HG03457 (cell line): ENCODE results near the gene EXT2.

Experiments used
- ATAC-seq: cut with Tn5 transposase; IDR thresholded peaks from one replicate; pipeline ENCODE4 v1.9.1; 2021; ENCODE audit warnings: moderate number of reproducible peaks; ENCODE audit not compliant: unreplicated experiment

EXT2 gene

DNA sequence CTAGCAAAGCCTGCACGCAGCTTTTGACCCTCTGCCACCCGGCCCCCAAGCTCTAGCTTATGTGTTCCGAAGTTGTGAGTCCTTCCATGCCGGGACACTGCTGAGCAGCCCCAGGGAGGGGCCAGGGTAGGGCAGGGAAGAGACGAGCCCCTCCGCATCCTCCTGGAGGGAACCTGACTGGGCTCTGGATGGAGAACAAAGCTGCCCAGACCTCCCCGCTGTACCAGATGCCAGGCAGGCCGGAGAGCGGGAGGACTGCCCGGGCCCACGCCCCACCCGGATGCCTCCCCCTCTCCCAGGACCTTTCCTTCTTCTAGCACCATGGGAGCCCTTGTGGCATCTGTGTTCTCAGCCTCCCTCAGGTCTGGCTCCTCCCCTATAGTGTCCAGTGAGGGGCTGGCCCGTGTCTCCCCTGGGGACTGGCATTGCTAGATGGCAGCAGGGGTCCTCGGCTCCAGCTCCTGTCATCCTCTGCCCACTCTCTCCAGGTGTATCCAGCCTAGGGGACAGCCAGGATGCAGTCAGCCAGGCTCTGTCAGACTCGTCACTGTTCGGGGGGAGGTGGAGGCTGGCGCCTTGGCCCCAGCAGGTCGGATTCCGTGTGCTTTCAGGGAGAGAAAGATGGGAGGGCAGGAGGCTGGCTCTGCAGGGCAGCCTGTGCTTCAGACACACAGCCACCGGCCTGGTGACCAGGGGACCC, 168.4 kb downstream of the EXT2 start:
- no peak for ATAC-seq

DNA sequence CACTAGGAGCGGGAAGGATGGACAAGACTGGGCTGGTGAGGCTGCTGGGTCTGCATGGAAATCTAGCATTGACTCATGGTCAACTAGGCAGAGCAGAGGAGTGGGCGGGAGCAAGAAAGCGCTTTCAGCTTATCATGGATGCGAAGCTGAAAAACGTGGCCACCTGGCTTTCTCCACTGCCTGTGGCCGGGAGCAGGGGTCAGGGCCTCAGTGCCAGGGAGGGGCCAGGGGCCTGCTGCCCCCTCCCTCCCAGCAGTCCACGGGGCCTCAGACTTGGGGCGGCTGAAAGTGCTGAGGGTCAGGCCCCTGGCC, 168.9 kb downstream of the EXT2 start:
- no peak for ATAC-seq

DNA sequence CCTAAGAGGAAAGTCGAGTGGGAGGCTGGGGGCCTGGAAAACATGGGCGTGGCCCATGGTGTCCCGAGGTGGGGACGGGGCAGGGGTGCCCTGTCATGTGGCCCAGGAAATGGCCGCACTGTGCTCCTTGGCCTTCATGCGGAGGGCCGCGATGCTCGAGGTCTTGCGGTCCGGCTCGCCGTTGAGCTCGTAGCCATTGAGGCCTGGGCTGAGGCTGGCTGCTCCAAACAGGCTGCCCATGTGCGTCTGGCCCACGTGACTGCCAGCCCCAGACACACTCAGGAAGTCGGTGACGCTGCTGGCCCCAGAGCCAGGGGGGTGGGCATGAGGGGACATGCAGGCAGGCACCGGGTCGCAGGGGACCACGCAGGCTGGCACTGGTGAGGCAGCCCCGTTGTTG, 169.3 kb downstream of the EXT2 start:
- ATAC-seq = no peak

DNA sequence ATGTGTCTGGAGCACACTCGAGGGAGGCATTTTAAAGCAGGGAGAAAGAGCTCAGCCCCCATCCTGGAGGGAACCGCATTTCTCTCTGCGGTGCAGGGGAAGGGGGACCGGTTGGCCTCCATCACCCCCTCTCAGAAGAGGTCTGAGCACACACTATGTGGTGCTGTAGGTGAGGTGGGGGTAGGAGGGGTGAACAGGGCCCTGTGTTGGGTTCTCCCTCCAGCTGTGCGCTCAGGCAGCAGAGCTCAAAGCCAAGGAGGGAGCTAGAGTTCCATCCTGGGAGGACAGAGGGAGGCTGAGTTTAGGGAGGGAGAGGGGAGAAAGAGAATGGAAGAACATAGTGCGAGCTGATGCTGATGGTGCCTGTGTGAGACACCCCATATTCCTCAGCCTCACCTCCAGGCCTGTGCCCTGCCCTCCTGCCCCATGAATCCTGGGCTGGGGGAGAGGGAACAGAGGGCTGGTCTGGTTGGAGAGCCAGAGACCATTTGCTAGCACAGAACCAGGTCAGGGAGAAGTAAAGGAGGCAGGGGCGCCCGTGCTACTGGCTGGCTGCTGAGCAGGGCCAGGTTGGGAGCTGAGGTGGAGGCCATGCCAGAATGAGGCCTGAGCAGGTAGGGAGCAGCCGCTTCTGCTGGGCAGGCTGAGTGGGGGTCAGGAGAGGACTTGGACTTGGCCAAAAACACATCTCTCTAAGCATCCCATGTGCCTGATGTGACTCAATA, 170.7 kb downstream of the EXT2 start:
- no peak for ATAC-seq

DNA sequence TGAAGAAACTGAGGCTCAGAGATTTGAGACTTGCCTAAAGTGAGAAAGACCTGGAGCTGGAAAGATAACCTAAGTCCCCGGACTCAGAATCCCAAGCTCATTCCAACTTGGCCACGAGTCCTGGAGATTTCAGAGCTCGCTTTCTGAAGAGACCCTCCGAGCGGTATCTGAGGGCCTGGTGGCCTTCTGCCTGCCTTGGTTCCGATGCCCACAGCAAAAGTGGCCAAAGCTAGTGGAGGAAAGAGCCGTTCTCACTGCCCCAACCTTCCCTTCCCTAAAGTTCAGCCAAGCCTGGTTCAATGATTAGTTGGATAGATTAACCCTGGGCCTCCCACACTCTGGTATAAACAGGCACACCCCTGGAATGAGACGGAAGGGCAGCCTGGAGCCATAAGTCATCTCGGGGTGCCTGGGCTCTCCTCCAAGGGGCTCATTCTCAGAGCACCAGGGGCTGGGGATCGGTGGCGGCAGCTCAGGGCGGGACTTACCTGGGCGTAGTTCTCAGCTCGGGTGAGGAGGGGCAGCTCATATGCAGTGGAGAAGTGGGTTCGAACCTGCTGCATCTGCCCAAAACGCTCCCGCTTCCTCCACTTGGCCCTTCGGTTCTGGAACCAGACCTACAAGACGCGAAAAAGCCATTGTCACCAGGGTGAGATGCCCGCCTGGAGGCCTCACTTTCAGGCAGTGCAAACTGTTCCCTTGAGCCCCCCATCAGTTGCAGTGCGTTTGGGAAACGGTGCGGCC, 171.7 kb downstream of the EXT2 start:
- no peak for ATAC-seq

DNA sequence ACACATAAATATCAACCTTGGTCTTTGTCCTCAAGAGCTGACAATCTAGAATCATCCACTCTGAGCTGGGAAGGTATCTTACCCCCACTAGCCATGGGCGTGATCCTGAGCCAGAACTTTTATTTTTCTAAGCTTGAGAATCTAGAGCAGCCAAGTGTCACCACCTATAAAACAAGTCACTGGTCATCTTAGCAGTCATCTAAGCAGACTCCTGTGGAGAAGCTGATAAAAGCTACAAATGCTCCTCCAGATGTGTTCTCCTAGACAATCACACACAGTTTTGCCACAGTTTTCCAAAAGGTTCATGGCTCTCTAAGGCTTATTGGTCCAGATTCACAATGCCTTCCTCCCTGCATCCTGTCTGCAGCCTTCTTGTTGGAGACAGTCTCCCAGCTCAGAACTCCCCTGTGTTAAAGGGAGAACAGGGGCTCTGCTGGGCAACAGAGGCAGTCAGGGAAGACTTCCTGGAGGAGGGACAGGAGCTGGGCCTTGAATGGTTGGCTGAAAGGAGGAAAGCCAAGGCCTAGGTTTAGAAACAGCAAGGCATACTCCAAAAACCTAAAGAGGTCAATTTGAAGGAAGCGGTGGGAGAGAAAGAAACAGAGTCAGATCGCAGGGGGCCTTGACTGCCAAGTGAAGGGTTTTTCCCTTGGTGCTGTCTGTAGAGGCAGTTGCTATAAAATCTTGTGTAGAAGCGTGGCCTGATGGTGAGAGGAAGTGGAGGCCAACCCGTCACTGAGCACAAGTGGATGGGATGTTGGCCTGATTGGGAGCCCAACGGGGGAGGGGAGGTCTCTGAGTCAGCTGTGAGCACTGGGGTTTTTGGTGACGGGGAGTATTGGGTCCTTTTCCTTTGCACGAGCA, 172.5 kb downstream of the EXT2 start:
- ATAC-seq = no peak

DNA sequence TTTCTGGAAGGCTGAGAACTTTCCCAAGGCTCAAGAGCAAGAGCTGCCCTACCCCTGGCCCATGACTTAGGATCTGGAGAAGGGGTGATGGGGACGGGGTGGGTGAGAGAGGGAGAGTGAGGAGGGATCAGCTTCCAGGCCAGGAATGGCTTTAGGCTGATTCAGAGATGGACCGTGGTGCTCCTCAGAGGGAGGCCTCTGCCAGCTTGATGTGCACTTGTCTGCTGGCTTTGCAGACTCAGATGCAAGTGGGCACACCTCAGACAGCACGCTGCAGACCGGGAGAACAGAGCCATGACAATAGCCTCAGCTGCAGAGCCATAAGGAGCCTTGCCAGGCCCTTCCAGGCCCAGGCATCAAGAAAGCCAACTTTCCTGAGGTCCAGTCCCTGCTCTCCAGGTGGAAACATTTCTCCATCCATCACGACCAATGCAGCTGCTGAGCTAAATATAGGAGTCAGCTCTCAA, 173.2 kb downstream of the EXT2 start:
- no peak for ATAC-seq

DNA sequence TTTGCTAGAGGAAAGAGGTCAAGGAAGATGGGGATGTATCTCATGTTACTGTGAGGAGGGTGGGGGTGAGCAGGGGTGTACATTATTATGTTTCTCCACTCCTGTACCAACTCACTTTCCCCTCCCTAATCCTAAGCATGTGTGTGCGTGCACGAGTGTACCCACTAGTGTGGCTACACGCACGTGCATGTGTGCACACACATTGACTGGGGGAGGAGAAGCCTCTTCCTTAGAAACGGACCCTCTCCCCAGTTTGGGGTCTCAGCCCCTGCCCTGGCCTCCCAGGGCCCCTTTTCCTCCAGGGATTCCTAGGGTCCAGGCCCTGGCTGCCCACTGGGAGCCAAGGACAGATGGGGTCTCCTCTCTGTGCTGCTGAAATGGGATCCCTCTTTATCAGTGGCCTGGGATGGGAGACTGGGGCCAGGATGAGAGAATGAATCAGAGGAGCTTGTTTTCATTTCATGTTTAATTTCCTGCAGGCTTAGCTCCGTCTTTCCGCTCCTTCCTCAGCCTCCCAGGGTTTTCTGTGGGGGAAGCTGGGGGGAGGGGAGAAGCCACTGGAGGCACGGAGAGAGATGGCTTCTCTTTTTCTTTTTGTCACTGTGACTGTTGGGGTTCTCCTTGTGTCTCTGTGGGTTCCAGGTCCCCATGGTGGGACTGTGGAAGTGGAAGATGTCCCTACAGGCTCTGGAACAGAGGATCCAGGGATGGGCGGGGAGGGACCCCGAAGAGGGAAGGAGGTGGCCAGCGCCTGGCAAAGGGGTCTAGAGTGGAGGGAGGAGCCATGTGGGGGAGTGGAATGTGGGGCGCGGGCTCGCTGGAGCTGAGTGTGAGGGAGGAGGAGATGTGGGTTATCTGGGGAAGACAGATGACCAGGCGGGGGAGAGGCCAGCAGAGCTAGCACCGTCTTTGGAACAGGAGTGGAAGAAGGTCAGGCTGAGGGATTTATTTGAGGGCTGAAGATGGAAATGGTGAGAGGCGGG, 174.2 kb downstream of the EXT2 start:
- no peak for ATAC-seq

DNA sequence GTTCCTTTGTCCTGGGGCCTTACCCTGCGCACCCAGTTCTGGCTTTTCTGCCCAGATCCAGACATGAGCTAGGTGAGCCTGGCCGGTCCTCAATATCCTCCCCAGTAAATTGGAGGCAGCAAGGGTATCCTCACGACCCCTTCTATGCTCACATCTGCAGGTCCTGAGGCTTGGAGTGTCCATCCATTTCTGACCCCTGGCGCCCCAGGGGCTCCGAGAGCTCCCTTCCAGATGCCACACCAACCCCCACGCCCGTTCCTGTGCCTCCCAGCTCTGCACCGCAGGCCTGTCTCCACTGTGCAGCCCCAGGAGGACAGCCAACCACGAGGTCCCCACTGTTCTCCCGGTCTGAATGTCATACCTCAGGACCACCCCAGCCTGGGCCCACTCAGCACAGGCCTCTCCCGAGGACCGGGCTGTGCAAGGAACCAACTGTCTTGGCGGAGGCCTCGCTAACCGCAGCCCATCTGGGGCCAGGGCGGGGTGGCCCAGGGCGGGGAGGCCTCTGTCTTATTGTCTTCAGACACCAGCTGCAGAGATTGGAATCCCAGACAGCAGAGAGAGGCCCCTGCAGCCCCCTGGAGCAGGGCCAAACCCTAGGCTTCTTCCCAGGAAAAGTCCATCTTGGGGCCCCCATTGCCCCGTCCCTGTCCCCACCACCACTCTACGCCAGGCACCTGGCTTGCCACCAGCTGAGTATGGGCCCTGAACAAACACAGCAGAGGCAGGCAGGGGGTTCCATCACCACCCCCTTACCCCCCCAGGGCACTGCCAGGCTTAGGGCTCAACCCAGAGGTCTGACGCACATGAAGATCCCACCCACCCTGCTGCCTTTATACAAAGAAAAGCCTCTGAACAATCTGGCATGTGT, 175.2 kb downstream of the EXT2 start:
- no peak for ATAC-seq

DNA sequence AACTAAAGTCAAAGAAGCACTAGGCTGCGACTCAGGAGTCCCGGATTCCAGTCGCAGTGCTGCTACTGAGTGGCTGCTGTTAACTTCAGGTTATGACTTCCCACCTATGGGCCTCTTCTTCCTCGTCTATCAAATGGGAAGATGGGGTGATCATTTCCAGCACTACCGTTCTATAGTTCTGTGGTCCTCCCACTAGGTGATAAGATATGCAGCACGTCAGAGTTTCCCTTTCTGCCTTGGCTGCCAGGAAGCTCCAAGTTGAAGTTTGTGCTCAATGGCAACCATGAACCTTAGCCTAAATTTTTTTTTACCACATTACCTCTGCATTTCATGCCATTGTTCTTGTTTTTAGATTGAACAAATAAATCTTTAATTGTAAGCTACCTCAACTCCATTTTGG, 175.8 kb downstream of the EXT2 start:
- ATAC-seq = no peak

DNA sequence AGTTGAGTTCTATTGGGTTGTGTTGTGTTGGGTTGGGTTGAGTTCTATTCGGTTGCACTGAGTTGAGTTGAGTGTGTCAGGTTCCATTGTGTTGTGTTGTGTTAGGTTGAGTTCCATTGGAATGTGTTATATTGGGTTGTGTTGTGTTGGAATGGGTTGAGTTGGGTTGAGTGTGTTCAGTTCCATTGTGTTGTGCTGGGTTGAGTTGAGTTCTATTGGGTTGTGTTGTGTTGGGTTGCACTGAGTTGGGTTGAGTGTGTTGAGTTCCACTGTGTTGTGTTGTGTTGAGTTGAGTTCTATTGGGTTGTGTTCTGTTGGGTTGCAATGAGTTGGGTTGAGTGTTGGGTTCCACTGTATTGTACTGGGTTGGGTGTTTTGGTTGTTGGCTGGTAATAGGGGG, 178.9 kb downstream of the EXT2 start:
- ATAC-seq = no peak

DNA sequence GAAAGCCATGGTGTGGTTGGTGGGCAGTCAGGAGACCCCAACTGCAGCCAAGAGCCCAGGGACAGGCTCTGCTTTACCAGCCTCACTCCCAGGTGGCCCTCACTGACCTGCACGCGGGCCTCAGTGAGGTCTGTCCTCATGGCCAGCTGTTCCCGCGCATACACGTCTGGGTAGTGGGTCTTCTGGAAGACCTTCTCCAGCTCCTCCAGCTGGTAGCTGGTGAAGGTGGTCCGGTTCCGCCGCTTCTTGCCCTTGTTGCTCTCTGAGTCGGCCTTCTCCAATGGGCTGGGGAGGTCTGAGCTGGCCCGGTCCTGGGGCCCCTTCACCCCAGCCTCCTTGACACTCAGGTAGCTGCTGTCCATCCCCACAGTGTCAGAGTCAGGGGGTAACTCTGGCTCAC, 179.8 kb downstream of the EXT2 start:
- no peak for ATAC-seq

DNA sequence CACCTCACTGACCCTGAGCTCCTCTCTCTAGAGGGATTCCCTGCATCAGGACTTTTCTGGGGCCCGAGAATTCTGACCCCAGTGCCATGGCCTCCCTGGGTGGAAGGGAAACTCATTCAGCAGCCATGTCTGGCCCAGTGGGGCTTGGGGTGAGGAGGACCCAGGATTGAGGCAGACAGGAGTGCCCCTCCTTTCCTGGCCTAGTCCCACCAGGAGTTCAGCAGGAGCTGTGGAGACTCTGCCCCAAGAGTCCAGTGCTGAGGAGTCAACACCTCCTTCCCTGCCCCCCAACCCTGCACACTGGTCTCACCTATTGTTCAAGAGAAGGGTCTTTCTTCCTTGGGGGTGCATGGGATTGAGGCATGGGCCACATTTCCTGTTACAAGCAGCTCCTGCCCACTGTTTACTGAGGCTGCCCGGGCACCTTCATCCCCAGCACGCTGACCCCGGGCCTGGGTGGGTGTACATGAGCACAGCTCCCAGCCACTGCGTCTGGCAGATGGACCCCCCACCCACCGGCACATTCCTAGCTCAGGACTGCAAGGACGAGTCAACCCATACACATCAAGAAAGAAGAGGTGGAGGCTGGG, 180.6 kb downstream of the EXT2 start:
- no peak for ATAC-seq

DNA sequence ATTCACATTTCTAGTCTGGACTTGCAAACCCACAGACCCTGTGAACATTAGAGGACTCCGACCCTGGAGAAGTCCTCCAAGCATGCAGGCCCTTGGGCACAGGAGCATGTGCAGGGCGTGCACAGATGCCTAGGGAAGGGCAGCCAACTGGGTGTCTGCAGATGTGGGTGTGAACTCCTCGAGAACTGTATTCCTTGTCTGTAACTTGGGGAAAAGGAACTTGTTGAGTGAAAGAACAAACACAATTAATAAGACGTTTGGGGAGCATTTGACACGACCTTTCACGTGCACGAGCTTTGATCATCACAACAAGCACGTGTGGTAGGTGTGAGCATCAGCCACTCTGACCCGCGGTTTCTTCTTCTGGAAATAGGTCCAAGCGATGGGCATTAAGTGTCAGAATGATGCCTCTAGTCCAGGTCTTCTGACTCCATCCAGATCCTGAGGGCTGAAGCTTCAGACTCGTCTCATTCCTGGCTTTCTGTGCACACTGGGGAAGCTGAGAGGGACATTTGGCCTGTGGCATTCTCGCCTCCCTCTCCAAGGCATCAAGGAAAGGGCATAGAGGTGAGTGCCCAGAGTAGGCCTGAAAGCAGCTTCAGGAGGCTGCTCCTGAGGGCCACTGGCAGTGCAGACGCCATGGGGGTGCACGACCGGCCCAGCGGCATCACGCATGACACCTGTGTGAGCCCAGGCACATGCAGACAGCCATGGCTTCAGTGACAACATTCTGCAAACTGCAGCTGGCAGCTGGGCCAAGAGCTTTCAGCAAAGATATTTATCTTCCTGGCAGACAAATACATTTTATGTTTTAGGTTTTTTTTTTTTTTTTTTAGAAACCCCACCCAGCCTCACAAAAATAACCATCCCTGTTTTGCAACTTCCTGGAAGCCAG, 182.0 kb downstream of the EXT2 start:
- ATAC-seq = no peak

DNA sequence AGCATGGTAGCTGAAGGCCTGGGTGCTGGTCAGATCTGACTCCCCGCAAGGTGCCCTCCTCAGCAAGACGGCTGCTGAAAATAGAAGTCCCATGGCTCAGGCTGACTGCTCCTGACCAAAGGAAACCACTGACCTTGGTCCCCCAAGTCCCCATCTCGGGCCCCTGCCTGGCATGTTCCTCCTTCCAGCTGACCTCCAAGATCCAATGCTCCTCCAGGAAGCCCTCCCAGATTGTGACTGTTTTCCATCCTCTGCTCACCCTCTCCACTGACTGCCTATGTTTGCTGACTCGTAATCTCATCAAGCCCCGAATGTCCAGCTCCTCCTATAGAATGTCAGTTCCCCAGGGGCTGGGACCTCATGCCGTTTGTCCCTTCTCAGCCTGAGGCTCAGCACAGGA, 184.0 kb downstream of the EXT2 start:
- ATAC-seq = no peak

DNA sequence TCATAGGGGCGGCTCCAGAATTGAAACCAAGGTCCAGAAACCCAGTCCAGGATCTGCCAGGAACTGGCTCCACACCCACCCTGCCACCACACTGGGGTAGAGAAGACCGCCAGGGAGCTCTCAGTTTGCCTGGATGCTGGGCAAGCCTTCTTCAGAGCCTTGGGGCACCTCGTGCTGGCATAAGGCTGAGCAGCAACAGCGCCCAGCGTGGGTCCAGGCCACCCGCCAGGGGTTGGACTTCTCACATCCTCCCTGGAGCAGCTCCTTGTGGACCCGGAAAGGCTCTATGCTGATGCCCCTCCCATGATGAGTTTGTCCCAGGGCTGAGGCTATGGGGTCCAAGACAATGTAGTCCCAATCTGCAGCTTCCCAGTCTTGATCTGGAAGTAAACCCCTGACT, 184.8 kb downstream of the EXT2 start:
- ATAC-seq = no peak

DNA sequence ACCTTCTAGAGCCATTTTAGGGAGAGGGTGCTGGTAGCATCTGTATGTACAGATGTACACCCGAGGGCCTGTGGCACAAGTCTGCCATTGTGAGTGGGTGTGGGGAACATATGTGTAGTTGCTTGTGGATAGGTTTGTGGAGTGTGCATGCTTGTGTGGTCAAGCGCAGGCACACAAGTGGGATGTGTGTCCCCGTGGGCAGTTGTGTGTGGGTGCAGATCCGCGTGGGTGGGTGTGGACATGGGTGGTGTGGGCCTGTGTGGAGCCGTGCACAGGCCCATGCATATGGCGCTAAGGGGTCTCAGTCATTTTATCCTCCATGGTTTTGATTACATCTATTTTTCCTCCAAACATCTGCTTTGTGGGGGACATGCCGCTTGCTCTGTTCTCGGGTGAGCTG, 185.7 kb downstream of the EXT2 start:
- no peak for ATAC-seq

DNA sequence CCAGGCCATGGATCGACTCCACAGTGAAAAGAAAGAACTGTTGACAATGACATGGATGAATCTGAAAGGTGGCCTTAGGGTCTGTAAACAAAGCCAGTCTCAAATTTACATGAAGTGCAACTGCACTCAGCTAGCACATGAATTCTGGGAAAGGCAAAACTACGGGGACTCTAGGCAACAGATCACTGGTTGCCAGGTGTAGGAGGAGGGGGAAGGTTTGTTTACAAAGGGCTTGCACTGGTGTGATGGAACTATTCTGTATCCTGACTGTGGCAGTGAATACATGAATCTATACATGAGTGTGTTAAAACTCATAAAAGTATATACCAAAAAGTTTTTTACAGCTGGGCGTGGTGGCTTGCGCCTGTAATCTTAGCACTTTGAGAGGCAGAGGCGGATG, 187.1 kb downstream of the EXT2 start:
- no peak for ATAC-seq
